ENCODE results near the gene SAMD3. TPM values are rescaled to one million over a fixed set of nuclear protein-coding genes. Genes with fewer than 3 reads are reported as not detected.
"Not testable (repeated sequence)": the region's sequence is repeated elsewhere in the genome, so short reads cannot be mapped to it uniquely, and the experiment has no call there.

SAMD3 gene
- total RNA-seq, 1 experiment from 2014 or later: not detected

- ATAC-seq; H3K36me3 ChIP-seq (ENCODE audit: control insufficient read depth, insufficient read depth, low read length); H3K27me3 ChIP-seq (ENCODE audit: control insufficient read depth, insufficient read depth, low read length); H3K4me3 ChIP-seq (ENCODE audit: low read depth in 2 of 2, low read length in 2 of 2); H3K27ac ChIP-seq (ENCODE audit: low read length); H3K9me3 ChIP-seq (ENCODE audit: control insufficient read depth, insufficient read depth, low read depth, low read length); DNase-seq (ENCODE audit: low read depth, low spot score); BruUV-seq (replicated peaks); intact Hi-C loops (cut with micrococcal nuclease; ENCODE audit: unreplicated experiment); CTCF ChIA-PET; in situ Hi-C loops (cut with HindIII; ENCODE audit: low pct_unique_long_range_greater_than_20kb, low sequenced_read_pairs); POLR2A ChIA-PET; H3K4me1 ChIP-seq (ENCODE audit: control insufficient read depth, insufficient read depth, low read length): not testable (repeated sequence)
These were observed 28.3 kb downstream of the SAMD3 start for GRCh38 chr6:130194434-130194833.

- CTCF ChIA-PET: no interaction called here
- no peaks in the 10 kb centered on the region; the same call in 1 of the 2 replicates for H3K9me3 ChIP-seq (ENCODE audit: control insufficient read depth, insufficient read depth, low read depth, low read length)
- no peak overlapping the region for H3K27ac ChIP-seq (ENCODE audit: low read length)
- no TSS peak for BruUV-seq (replicated peaks)
- no peaks in the 10 kb centered on the region for H3K27me3 ChIP-seq (ENCODE audit: control insufficient read depth, insufficient read depth, low read length)
- DNase-seq (ENCODE audit: low read depth, low spot score) (no peak), ATAC-seq (no peak)
- POLR2A ChIA-PET: no interaction called here
- H3K4me1 ChIP-seq (ENCODE audit: control insufficient read depth, insufficient read depth, low read length): no peaks in the 10 kb centered on the region
- in situ Hi-C loops (cut with HindIII; ENCODE audit: low pct_unique_long_range_greater_than_20kb, low sequenced_read_pairs) (no loop called here), intact Hi-C loops (cut with micrococcal nuclease; ENCODE audit: unreplicated experiment) (no loop called here)
- no peak overlapping the region for H3K4me3 ChIP-seq (ENCODE audit: low read depth in 2 of 2, low read length in 2 of 2)
- H3K36me3 ChIP-seq (ENCODE audit: control insufficient read depth, insufficient read depth, low read length): no peaks in the 10 kb centered on the region
- no peak for TF ChIP-seq CTCF (IDR thresholded peaks at IDR 0.05)
These were observed 31.8 kb downstream of the SAMD3 start for GRCh38 chr6:130190701-130191690.

GRCh38 chr6:130189531-130190397, 33.0 kb downstream of the SAMD3 start:
- ATAC-seq (no peak), DNase-seq (ENCODE audit: low read depth, low spot score) (no peak)
- in situ Hi-C loops (cut with HindIII; ENCODE audit: low pct_unique_long_range_greater_than_20kb, low sequenced_read_pairs) (no loop called here), intact Hi-C loops (cut with micrococcal nuclease; ENCODE audit: unreplicated experiment) (no loop called here)
- Histone ChIP-seq H3K9me3 (ENCODE audit: control insufficient read depth, insufficient read depth, low read depth, low read length) (no peaks in the 10 kb centered on the region; the same call in 1 of the 2 replicates), H3K27ac (ENCODE audit: low read length) (no peak overlapping the region), H3K4me1 (ENCODE audit: control insufficient read depth, insufficient read depth, low read length) (no peaks in the 10 kb centered on the region), H3K27me3 (ENCODE audit: control insufficient read depth, insufficient read depth, low read length) (no peaks in the 10 kb centered on the region), H3K4me3 (ENCODE audit: low read depth in 2 of 2, low read length in 2 of 2) (no peak overlapping the region), H3K36me3 (ENCODE audit: control insufficient read depth, insufficient read depth, low read length) (no peaks in the 10 kb centered on the region)
- ChIA-PET POLR2A (no interaction called here), CTCF (no interaction called here)
- no TSS peak for BruUV-seq (replicated peaks)
- TF ChIP-seq TCF7L2 (IDR thresholded peaks at IDR 0.05; ENCODE audit: low read depth, low read length) (no peak), REST (IDR thresholded peaks at IDR 0.05; ENCODE audit: insufficient read depth in 1 of 2, low read depth in 2 of 2, low read length in 1 of 2) (no peak), SIN3A (IDR thresholded peaks at IDR 0.05; ENCODE audit: borderline replicate concordance, insufficient read depth, low read depth, low read length) (no peak), POLR2AphosphoS5 (IDR thresholded peaks at IDR 0.05; ENCODE audit: low read depth, low read length) (no peak)

Data from Panc1 (cell line).